H9 (cell line): ENCODE results near the gene CDC45. TPM values are rescaled to one million over a fixed set of nuclear protein-coding genes. Genes with fewer than 3 reads are reported as not detected.

Experiments
- DNase-seq: peaks from one replicate; pipeline ENCODE4 v3.0.0-alpha.2; 2017
- H2AFZ ChIP-seq: one replicate; pipeline ENCODE4 v1.6.1; 2013; ENCODE audit warnings: mild to moderate bottlenecking, low read length, control low read depth, moderate library complexity
- H2AK5ac ChIP-seq: 2 replicates; pipeline ENCODE4 v1.6.1; 2013; ENCODE audit warnings: low read length, control low read depth, mixed read lengths; ENCODE audit not compliant: insufficient read length
- H2BK120ac ChIP-seq: one replicate; pipeline ENCODE4 v1.6.1; 2013; ENCODE audit warnings: low read depth, mild to moderate bottlenecking, low read length, control low read depth, inconsistent platforms; ENCODE audit not compliant: poor library complexity, severe bottlenecking
- H2BK12ac ChIP-seq: 2 replicates; pipeline ENCODE4 v1.6.1; 2013; ENCODE audit warnings: low read length, control low read depth, mixed read lengths, low read depth; ENCODE audit not compliant: insufficient read length
- H2BK15ac ChIP-seq: 2 replicates; pipeline ENCODE4 v1.6.1; 2013; ENCODE audit warnings: low read depth, low read length, control low read depth
- H2BK20ac ChIP-seq: one replicate; pipeline ENCODE4 v1.6.1; 2013; ENCODE audit warnings: low read depth, mild to moderate bottlenecking, low read length, control low read depth, inconsistent platforms; ENCODE audit not compliant: poor library complexity, severe bottlenecking
- H2BK5ac ChIP-seq: 2 replicates; pipeline ENCODE4 v1.6.1; 2013; ENCODE audit warnings: low read length, control low read depth, mixed read lengths; ENCODE audit not compliant: insufficient read length
- H3K14ac ChIP-seq: 2 replicates; pipeline ENCODE4 v1.6.1; 2013; ENCODE audit warnings: low read length, control low read depth; ENCODE audit not compliant: insufficient read depth
- H3K18ac ChIP-seq: 2 replicates; pipeline ENCODE4 v1.6.1; 2013; ENCODE audit warnings: low read depth, mild to moderate bottlenecking, mixed read lengths, low read length, control low read depth; ENCODE audit not compliant: insufficient read length
- H3K23ac ChIP-seq: 2 replicates; pipeline ENCODE4 v1.6.1; 2013; ENCODE audit warnings: low read length, control low read depth, mixed read lengths, low read depth; ENCODE audit not compliant: insufficient read length
- H3K23me2 ChIP-seq: 2 replicates; pipeline ENCODE4 v1.6.1; 2013; ENCODE audit warnings: low read depth, mild to moderate bottlenecking, mixed read lengths, low read length, control low read depth; ENCODE audit not compliant: insufficient read length, poor library complexity, severe bottlenecking
- H3K27ac ChIP-seq: 2 replicates; pipeline ENCODE4 v1.5.1; 2013; ENCODE audit warnings: low read length, control low read depth, mixed read lengths, low read depth; ENCODE audit not compliant: insufficient read length
- H3K27me3 ChIP-seq: 2 replicates; pipeline ENCODE4 v1.6.1; 2013; ENCODE audit warnings: low read length, control low read depth, inconsistent platforms; ENCODE audit not compliant: insufficient read depth
- H3K4ac ChIP-seq: 2 replicates; pipeline ENCODE4 v1.6.1; 2013; ENCODE audit warnings: low read depth, mild to moderate bottlenecking, control low read depth, inconsistent platforms, low read length, moderate library complexity
- H3K4me1 ChIP-seq: 2 replicates; pipeline ENCODE4 v1.6.1; 2013; ENCODE audit warnings: low read length, control low read depth, inconsistent platforms; ENCODE audit not compliant: insufficient read depth
- H3K4me2 ChIP-seq: 2 replicates; pipeline ENCODE4 v1.6.1; 2013; ENCODE audit warnings: low read length, control low read depth, mixed read lengths; ENCODE audit not compliant: insufficient read length, insufficient read depth
- H3K56ac ChIP-seq: 2 replicates; pipeline ENCODE4 v1.6.1; 2013; ENCODE audit warnings: low read depth, mild to moderate bottlenecking, mixed read lengths, low read length, control low read depth; ENCODE audit not compliant: insufficient read length
- H3K79me1 ChIP-seq: 2 replicates; pipeline ENCODE4 v1.6.1; 2013; ENCODE audit warnings: low read depth, mild to moderate bottlenecking, moderate library complexity, low read length, control low read depth, inconsistent platforms; ENCODE audit not compliant: insufficient read depth, poor library complexity, severe bottlenecking
- H3K79me2 ChIP-seq: 2 replicates; pipeline ENCODE4 v1.6.1; 2013; ENCODE audit warnings: low read length, control low read depth, inconsistent platforms; ENCODE audit not compliant: insufficient read depth
- H3K9ac ChIP-seq: 2 replicates; pipeline ENCODE4 v1.6.1; 2013; ENCODE audit warnings: low read length, control low read depth, mixed read lengths; ENCODE audit not compliant: insufficient read length; ENCODE audit errors: extremely low read depth
- H3K9me3 ChIP-seq: one replicate; pipeline ENCODE4 v1.6.1; 2013; ENCODE audit warnings: low read depth, low read length, inconsistent platforms; ENCODE audit not compliant: control insufficient read depth
- H3T11ph ChIP-seq: one replicate; pipeline ENCODE4 v1.6.1; 2013; ENCODE audit warnings: mild to moderate bottlenecking, low read length, control low read depth, inconsistent platforms
- H4K20me1 ChIP-seq: one replicate; pipeline ENCODE4 v1.6.1; 2013; ENCODE audit not compliant: control insufficient read depth, insufficient read length, insufficient read depth
- H4K5ac ChIP-seq: 2 replicates; pipeline ENCODE4 v1.6.1; 2013; ENCODE audit warnings: low read depth, mild to moderate bottlenecking, mixed read lengths, low read length, control low read depth; ENCODE audit not compliant: insufficient read length
- H4K8ac ChIP-seq: replicated peaks from 2 replicates; pipeline ENCODE4 v1.6.1; 2013; ENCODE audit warnings: low read length, control low read depth, mixed read lengths, low read depth; ENCODE audit not compliant: insufficient read length
- H4K91ac ChIP-seq: 2 replicates; pipeline ENCODE4 v1.6.1; 2013; ENCODE audit warnings: low read depth, mild to moderate bottlenecking, moderate library complexity, mixed read lengths, low read length, control low read depth; ENCODE audit not compliant: insufficient read length
- H3K27ac Mint-ChIP-seq, 3 experiments: 2 replicates in 2 of 3; 3 replicates in 1 of 3; pipeline ENCODE4 v1.8.0; 2020 to 2021; ENCODE audit warnings: mixed read lengths in 3 of 3, mild to moderate bottlenecking in 1 of 3, moderate library complexity in 1 of 3
- H3K27me3 Mint-ChIP-seq: 2 replicates; pipeline ENCODE4 v1.8.0; 2021; ENCODE audit warnings: low read depth, mild to moderate bottlenecking, moderate library complexity, mixed read lengths
- H3K36me3 Mint-ChIP-seq, 3 experiments: 2 replicates in 2 of 3; 3 replicates in 1 of 3; pipeline ENCODE4 v1.8.0; 2020 to 2021; ENCODE audit warnings: low read depth in 3 of 3, mixed read lengths in 3 of 3; ENCODE audit not compliant: insufficient read depth in 1 of 3
- H3K4me1 Mint-ChIP-seq, 2 experiments: 2 replicates each; pipeline ENCODE4 v1.8.0; 2020; ENCODE audit warnings: mixed read lengths in 2 of 2
- H3K4me3 Mint-ChIP-seq, 2 experiments: 2 replicates in 1 of 2; 3 replicates in 1 of 2; pipeline ENCODE4 v1.8.0; 2020 to 2021; ENCODE audit warnings: mild to moderate bottlenecking in 2 of 2, mixed read lengths in 2 of 2, moderate library complexity in 1 of 2
- H3K9me3 Mint-ChIP-seq, 2 experiments: 2 replicates in 1 of 2; 3 replicates in 1 of 2; pipeline ENCODE4 v1.8.0; 2020; ENCODE audit warnings: mild to moderate bottlenecking in 2 of 2, mixed read lengths in 2 of 2, moderate library complexity in 1 of 2
- WGBS: extraction: QIAGEN DNeasy Blood & Tissue Kit; methylation state at CpG from one replicate; pipeline ENCODE4 v1.1.7; 2013; ENCODE audit warnings: missing lambda C conversion rate, low lambda C conversion rate, mixed read lengths; ENCODE audit not compliant: insufficient read length; ENCODE audit errors: extremely low coverage; 5-methylcytosine and 5-hydroxymethylcytosine counted together
- total RNA-seq: library from RNA; stranded (reverse); gene quantifications from 2 replicates; pipeline ENCODE4 v1.2.1, GENCODE V29; 2021
- TF ChIP-seq, protein P1 (sequence below): fragments of 200-600 bp; sonication (generic); conservative IDR thresholded peaks from 3 replicates; pipeline ENCODE4 v1.8.0; 2021; ENCODE audit warnings: antibody characterized with exemption, mild to moderate bottlenecking

CDC45 gene
- total RNA-seq, 1 experiment from 2014 or later: 35.7 TPM

DNA sequence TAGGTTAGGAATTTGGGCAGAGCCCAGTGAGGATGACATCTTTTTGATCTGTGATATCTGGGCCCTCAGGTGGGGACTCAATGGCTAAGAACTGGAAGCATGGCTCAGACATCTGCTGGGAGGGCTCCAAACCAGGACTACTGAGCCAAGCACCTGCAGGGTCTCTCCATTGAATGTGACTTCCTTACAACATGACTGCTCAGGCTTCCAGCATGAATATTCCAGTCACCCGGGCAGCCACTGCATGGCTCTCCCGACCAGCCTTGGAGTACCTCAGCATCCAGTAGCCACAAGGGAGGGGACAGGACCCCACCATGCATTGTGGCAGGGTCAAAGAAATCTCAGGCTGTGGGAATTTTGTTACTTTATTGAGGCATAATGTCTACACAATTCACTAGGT lies 8.6 kb downstream of the CDC45 start:
- H3K4me3 Mint-ChIP-seq: no peak overlapping the region
- Histone ChIP-seq H3K4ac (no peak overlapping the region), H3K79me2 (no peaks in the 10 kb centered on the region)

More for the DNA sequence above, 8.6 kb downstream of the CDC45 start:
- Histone ChIP-seq H3K27ac (no peak overlapping the region), H3K14ac (no peak overlapping the region), H3K56ac (no peak overlapping the region), H3K4me1 (no peaks in the 10 kb centered on the region), H3K9ac (no peak overlapping the region), H2BK20ac (no peak overlapping the region), H3T11ph (no peak overlapping the region), H2BK5ac (no peak overlapping the region), H4K8ac (no peak overlapping the region), H3K23me2 (no peaks in the 10 kb centered on the region), H3K27me3 (no peaks in the 10 kb centered on the region), H2BK12ac (no peak overlapping the region), H3K79me1 (no peaks in the 10 kb centered on the region), H2AFZ (no peak overlapping the region), H3K4me2 (no peak overlapping the region), H3K23ac (no peak overlapping the region), H4K91ac (no peak overlapping the region), H3K18ac (no peak overlapping the region), H3K9me3 (no peaks in the 10 kb centered on the region), H2AK5ac (no peak overlapping the region), H4K20me1 (no peaks in the 10 kb centered on the region), H2BK120ac (no peak overlapping the region), H4K5ac (no peak overlapping the region), H2BK15ac (no peak overlapping the region)
- TF ChIP-seq, protein P1, sequence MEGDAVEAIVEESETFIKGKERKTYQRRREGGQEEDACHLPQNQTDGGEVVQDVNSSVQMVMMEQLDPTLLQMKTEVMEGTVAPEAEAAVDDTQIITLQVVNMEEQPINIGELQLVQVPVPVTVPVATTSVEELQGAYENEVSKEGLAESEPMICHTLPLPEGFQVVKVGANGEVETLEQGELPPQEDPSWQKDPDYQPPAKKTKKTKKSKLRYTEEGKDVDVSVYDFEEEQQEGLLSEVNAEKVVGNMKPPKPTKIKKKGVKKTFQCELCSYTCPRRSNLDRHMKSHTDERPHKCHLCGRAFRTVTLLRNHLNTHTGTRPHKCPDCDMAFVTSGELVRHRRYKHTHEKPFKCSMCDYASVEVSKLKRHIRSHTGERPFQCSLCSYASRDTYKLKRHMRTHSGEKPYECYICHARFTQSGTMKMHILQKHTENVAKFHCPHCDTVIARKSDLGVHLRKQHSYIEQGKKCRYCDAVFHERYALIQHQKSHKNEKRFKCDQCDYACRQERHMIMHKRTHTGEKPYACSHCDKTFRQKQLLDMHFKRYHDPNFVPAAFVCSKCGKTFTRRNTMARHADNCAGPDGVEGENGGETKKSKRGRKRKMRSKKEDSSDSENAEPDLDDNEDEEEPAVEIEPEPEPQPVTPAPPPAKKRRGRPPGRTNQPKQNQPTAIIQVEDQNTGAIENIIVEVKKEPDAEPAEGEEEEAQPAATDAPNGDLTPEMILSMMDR: no peak
- H3K4me1 Mint-ChIP-seq: no peaks in the 10 kb centered on the region
- no peaks in the 10 kb centered on the region for H3K27me3 Mint-ChIP-seq
- WGBS: no CpG with 5 or more reads among the region's 2 CpGs
- H3K27ac Mint-ChIP-seq: no peak overlapping the region
- DNase-seq: no peak
- H3K36me3 Mint-ChIP-seq: peaks cover 23 to 77% (median 67%) of the 10 kb centered on the region in 3 experiments; a peak in 6 of 7 replicates
- no peaks in the 10 kb centered on the region for H3K9me3 Mint-ChIP-seq
